Body of pancreas (tissue), 4 donors: ENCODE results near the gene APRT. TPM values are rescaled to one million over a fixed set of nuclear protein-coding genes. Genes with fewer than 3 reads are reported as not detected.

Experiments used
- ATAC-seq: fragments of 150-250 bp; one replicate; pipeline ENCODE4 v1.9.1; 2016
- DNase-seq, 4 donors: peaks; one replicate each; pipeline ENCODE4 v3.0.0-alpha.2; 2019
- H3K27ac ChIP-seq, 4 donors: fragments of 200-600 bp; sonication (generic); 1 replicate in 3 of 4; 2 replicates in 1 of 4; pipeline versions ENCODE4 v1.5.1 to v1.6.1; 2016 to 2019; ENCODE audit warnings: mild to moderate bottlenecking in 1 of 4, mixed read lengths in 1 of 4, moderate library complexity in 1 of 4
- H3K27me3 ChIP-seq, 2 donors: fragments of 200-600 bp; sonication (generic); one replicate each; pipeline ENCODE4 v1.6.0; 2016; ENCODE audit warnings: mild to moderate bottlenecking in 1 of 2
- H3K36me3 ChIP-seq, 2 donors: fragments of 200-600 bp; sonication (generic); replicated peaks in 1 of 2; 2 replicates each; pipeline ENCODE4 v1.5.1; 2016; ENCODE audit warnings: low read depth in 2 of 2; ENCODE audit not compliant: insufficient read depth in 1 of 2
- H3K4me1 ChIP-seq: fragments of 200-600 bp; sonication (generic); one replicate; pipeline ENCODE4 v1.6.0; 2016
- H3K4me3 ChIP-seq, 2 donors: fragments of 200-600 bp; sonication (generic); 1 replicate in 1 of 2; 2 replicates in 1 of 2; pipeline ENCODE4 v1.5.1; 2016 to 2019
- H3K9me3 ChIP-seq, 3 donors: fragments of 200-600 bp; sonication (generic); 1 replicate in 2 of 3; 2 replicates in 1 of 3; pipeline ENCODE4 v1.5.1; 2016
- POLR2A ChIP-seq, 3 donors: fragments of 450-650 bp; IDR thresholded peaks; one replicate each; pipeline ENCODE4 v1.6.1; 2016; ENCODE audit warnings: antibody characterized with exemption in 3 of 3, mild to moderate bottlenecking in 2 of 3
- WGBS, 2 donors: methylation state at CpG; one replicate each; pipeline ENCODE4 v1.1.5; 2017; 5-methylcytosine and 5-hydroxymethylcytosine counted together
- intact Hi-C: fragments of 100-400 bp; cut with DNase I; formaldehyde crosslinking; loops from one replicate; pipeline ENCODE4 v1.15.1; 2023
- total RNA-seq, 2 donors: library from RNA; depleted of rRNA; stranded (reverse); fragments of >200 nt; gene quantifications; one replicate each; pipeline ENCODE4 v1.1.0, GENCODE V29; 2016
- TF ChIP-seq, protein P1 (sequence below), 7 experiments: fragments of 450-650 bp in 4 of 7; fragments of 200-600 bp in 3 of 7; sonication (generic) in 3 of 7; IDR thresholded peaks; one replicate each; pipeline ENCODE4 v1.5.1; 2016 to 2019; ENCODE audit warnings: antibody characterized with exemption in 7 of 7

The APRT gene
- total RNA-seq, 2 donors from 2014 or later = 95.9 to 104 TPM

GRCh38 chr16:88760424-88761142 is 51.1 kb downstream of the APRT start:
- Histone ChIP-seq H3K36me3 (no peaks in the 10 kb centered on the region), H3K4me1 (peaks cover 63% of the 10 kb centered on the region), H3K4me3 (no peak overlapping the region), H3K27ac (peak overlapping the region in 3 of 4 donors; percentile 10 to 67 (median 32)), H3K27me3 (no peaks in the 10 kb centered on the region), H3K9me3 (no peaks in the 10 kb centered on the region)
- WGBS, 2 donors = 11 to 62% methylated on average over 3 to 20 of the region's 24 CpGs
- intact Hi-C loops = no loop called here
- no peak for TF ChIP-seq POLR2A (IDR thresholded peaks at IDR 0.05)
- TF ChIP-seq, protein P1, sequence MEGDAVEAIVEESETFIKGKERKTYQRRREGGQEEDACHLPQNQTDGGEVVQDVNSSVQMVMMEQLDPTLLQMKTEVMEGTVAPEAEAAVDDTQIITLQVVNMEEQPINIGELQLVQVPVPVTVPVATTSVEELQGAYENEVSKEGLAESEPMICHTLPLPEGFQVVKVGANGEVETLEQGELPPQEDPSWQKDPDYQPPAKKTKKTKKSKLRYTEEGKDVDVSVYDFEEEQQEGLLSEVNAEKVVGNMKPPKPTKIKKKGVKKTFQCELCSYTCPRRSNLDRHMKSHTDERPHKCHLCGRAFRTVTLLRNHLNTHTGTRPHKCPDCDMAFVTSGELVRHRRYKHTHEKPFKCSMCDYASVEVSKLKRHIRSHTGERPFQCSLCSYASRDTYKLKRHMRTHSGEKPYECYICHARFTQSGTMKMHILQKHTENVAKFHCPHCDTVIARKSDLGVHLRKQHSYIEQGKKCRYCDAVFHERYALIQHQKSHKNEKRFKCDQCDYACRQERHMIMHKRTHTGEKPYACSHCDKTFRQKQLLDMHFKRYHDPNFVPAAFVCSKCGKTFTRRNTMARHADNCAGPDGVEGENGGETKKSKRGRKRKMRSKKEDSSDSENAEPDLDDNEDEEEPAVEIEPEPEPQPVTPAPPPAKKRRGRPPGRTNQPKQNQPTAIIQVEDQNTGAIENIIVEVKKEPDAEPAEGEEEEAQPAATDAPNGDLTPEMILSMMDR (IDR thresholded peaks at IDR 0.05) = no peak
- DNase-seq = peak in 2 of 4 donors; percentile 46 to 73
- peak; percentile 20 for ATAC-seq

DNA sequence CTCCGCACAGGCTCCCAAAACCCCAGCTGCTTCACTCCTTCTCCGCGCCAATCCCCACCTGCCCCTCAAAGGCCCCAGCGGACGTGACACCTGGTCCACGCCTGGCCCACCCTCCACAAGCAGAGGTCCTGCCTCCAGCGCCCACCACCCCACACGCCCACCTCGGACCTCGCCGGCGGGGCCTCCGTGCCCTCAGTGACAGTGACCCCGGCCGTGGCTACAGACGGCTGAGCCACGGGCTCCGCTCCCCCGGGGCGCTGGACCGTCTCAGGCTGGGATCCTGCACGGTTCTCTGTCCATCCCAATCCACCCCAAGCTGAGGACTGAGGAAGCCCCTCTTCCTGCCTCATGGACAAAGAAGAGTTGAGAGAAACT is 51.8 kb downstream of the APRT start:
- H3K27ac ChIP-seq = peak overlapping the region in 1 of 4 donors; percentile 67

More for the DNA sequence above, 51.8 kb downstream of the APRT start:
- Histone ChIP-seq H3K9me3 (no peaks in the 10 kb centered on the region), H3K4me3 (no peak overlapping the region), H3K4me1 (peaks cover 57% of the 10 kb centered on the region), H3K36me3 (no peaks in the 10 kb centered on the region), H3K27me3 (no peaks in the 10 kb centered on the region)
- intact Hi-C loops = no loop called here
- DNase-seq (no peak), ATAC-seq (no peak)
- TF ChIP-seq POLR2A (IDR thresholded peaks at IDR 0.05) = no peak
- TF ChIP-seq, protein P1 (IDR thresholded peaks at IDR 0.05) = no peak
- 85 to 90% methylated on average over 18 to 22 of the region's 22 CpGs for WGBS, 2 donors

Other genes starting within 250 kb of the APRT start
- gene ZC3H18, start 241.5 kb downstream of the APRT start, total RNA-seq = 10 to 100 TPM; 11.7 to 22.4 TPM
- gene IL17C, start 173.4 kb downstream of the APRT start, total RNA-seq = not detected
- gene CYBA, start 160.9 kb downstream of the APRT start, total RNA-seq = 100 to 1,000 TPM; 126 to 177 TPM
- gene MVD, start 148.8 kb downstream of the APRT start, total RNA-seq = 10 to 100 TPM; 16.9 to 28.7 TPM
- under 1 TPM in 1 of 2 donors, not detected in 1; 0.26 TPM for gene SNAI3, start 125.4 kb downstream of the APRT start, total RNA-seq
- 10 to 100 TPM; 16.6 to 27.7 TPM for gene RNF166, start 105.5 kb downstream of the APRT start, total RNA-seq
- gene CTU2, start 105.4 kb downstream of the APRT start, total RNA-seq = 10 to 100 TPM in 1 of 2 donors, 1 to 10 TPM in 1; 5.7 to 10.2 TPM
- 100 to 1,000 TPM in 1 of 2 donors, 10 to 100 TPM in 1; 61.0 to 269 TPM for gene PIEZO1, start 26.7 kb downstream of the APRT start, total RNA-seq
- 1 to 10 TPM in 1 of 2 donors, not detected in 1; 7.6 TPM for gene CDT1, start 8.1 kb downstream of the APRT start, total RNA-seq
- 10 to 100 TPM in 1 of 2 donors, 1 to 10 TPM in 1; 8.8 to 48.8 TPM for gene GALNS, start 45.0 kb upstream of the APRT start, total RNA-seq
- gene TRAPPC2L, start 45.2 kb upstream of the APRT start, total RNA-seq = 10 to 100 TPM in 1 of 2 donors, 1 to 10 TPM in 1; 7.6 to 35.5 TPM
- gene PABPN1L, start 54.7 kb upstream of the APRT start, total RNA-seq = not detected
- 10 to 100 TPM in 1 of 2 donors, 1 to 10 TPM in 1; 7.8 to 16.2 TPM for gene CBFA2T3, start 165.3 kb upstream of the APRT start, total RNA-seq